AG04450 (cell line): Measurements from ENCODE around the gene FAM3A. TPM values are rescaled to one million over a fixed set of nuclear protein-coding genes. Genes with fewer than 3 reads are reported as not detected.

Source experiments
- CTCF ChIA-PET: fragments of 300-600, 350-600 bp; formaldehyde crosslinking; extraction: SDS; loops from one replicate; lab custom pipeline; 2022; ENCODE audit warnings: antibody characterized with exemption, inconsistent platforms; lab: Charles Lee
- POLR2A ChIA-PET: fragments of 350-600 bp; formaldehyde crosslinking; extraction: SDS; loops from one replicate; lab custom pipeline; 2021; ENCODE audit warnings: antibody characterized with exemption, inconsistent platforms; lab: Yijun Ruan, JAX
- DNase-seq: peaks from one replicate; pipeline ENCODE4 v3.0.0-alpha.2; 2011; ENCODE audit warnings: low read depth, low spot score
- H3K27ac ChIP-seq: one replicate; pipeline ENCODE4 v1.5.1; 2012; ENCODE audit warnings: low read depth, low read length, control low read depth
- H3K27me3 ChIP-seq: one replicate; pipeline ENCODE4 v1.6.0; 2012; ENCODE audit warnings: low read length; ENCODE audit not compliant: control insufficient read depth, insufficient read depth
- H3K4me3 ChIP-seq: 2 replicates; pipeline ENCODE4 v1.5.1; 2011; ENCODE audit warnings: mild to moderate bottlenecking, low read depth, low read length, control low read depth
- H3K9me3 ChIP-seq: 2 replicates; pipeline ENCODE4 v1.5.1; 2012; ENCODE audit warnings: low read length; ENCODE audit not compliant: control insufficient read depth, insufficient read depth
- polyA plus RNA-seq: library from polyadenylated mRNA; depleted of rRNA; stranded (reverse); fragments of >200 nt; gene quantifications from 2 replicates; pipeline ENCODE4 v1.2.3, GENCODE V29; 2011
- TF ChIP-seq, protein P1 (sequence below): IDR thresholded peaks from 2 replicates; pipeline ENCODE4 v1.5.1; 2011; ENCODE audit warnings: low read depth, low read length, control low read depth, inconsistent platforms

FAM3A gene
- polyA plus RNA-seq, 1 experiment: 15.5 TPM

DNA sequence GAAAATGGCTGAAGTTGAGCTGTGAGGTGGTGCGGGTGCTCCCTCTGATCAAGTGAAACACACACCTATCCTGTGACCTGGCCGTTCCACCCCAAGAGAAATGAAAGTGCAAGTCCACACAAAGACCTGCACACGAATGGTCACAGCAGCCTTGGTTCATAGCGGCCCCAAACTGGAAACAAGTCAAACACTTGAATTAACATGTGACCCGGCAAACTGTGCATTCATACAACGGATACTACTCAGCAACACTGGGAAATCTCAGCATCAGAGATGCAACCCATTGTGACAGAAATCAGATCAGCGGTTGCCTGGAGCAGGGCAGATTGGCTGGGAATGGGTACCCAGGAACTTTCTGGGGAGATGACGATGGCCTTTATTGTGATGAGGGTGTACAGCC, 23.0 kb upstream of the FAM3A start:
- ChIA-PET POLR2A (no interaction called here), CTCF (no interaction called here)
- no peaks in the 10 kb centered on the region for H3K9me3 ChIP-seq
- H3K27me3 ChIP-seq: no peaks in the 10 kb centered on the region
- no peak overlapping the region for H3K27ac ChIP-seq
- no peak for DNase-seq
- TF ChIP-seq, protein P1, sequence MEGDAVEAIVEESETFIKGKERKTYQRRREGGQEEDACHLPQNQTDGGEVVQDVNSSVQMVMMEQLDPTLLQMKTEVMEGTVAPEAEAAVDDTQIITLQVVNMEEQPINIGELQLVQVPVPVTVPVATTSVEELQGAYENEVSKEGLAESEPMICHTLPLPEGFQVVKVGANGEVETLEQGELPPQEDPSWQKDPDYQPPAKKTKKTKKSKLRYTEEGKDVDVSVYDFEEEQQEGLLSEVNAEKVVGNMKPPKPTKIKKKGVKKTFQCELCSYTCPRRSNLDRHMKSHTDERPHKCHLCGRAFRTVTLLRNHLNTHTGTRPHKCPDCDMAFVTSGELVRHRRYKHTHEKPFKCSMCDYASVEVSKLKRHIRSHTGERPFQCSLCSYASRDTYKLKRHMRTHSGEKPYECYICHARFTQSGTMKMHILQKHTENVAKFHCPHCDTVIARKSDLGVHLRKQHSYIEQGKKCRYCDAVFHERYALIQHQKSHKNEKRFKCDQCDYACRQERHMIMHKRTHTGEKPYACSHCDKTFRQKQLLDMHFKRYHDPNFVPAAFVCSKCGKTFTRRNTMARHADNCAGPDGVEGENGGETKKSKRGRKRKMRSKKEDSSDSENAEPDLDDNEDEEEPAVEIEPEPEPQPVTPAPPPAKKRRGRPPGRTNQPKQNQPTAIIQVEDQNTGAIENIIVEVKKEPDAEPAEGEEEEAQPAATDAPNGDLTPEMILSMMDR: no peak
- H3K4me3 ChIP-seq: no peak overlapping the region

DNA sequence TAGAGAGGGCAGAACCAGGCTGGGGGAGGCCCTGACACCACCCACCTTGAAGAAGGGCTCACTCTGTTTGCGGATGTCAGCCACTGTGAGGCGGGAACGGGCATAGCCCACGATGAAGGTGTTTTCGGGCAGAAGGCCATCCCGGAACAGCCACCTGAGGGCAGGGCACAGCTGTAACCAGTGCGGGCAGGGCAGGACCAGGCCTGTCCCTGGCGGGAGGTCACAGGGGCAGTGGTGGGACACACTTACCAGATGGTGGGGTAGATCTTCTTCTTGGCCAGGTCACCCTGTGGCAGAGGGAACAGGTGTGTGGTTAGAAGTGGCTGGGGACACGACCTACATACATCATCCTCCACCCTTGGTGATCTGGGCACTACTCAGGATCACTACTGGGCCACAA, 19.9 kb upstream of the FAM3A start:
- CTCF ChIA-PET: interaction anchor here (0.8 to 0.9 kb wide), 2 partner anchors 128 to 133 kb away, joined by 3 read pairs; no protein-coding TSS in a partner anchor
- POLR2A ChIA-PET: no interaction called here
- no peaks in the 10 kb centered on the region for H3K9me3 ChIP-seq
- no peak overlapping the region for H3K27ac ChIP-seq
- no peak overlapping the region for H3K4me3 ChIP-seq
- no peaks in the 10 kb centered on the region for H3K27me3 ChIP-seq
- TF ChIP-seq, protein P1: no peak
- no peak for DNase-seq

DNA sequence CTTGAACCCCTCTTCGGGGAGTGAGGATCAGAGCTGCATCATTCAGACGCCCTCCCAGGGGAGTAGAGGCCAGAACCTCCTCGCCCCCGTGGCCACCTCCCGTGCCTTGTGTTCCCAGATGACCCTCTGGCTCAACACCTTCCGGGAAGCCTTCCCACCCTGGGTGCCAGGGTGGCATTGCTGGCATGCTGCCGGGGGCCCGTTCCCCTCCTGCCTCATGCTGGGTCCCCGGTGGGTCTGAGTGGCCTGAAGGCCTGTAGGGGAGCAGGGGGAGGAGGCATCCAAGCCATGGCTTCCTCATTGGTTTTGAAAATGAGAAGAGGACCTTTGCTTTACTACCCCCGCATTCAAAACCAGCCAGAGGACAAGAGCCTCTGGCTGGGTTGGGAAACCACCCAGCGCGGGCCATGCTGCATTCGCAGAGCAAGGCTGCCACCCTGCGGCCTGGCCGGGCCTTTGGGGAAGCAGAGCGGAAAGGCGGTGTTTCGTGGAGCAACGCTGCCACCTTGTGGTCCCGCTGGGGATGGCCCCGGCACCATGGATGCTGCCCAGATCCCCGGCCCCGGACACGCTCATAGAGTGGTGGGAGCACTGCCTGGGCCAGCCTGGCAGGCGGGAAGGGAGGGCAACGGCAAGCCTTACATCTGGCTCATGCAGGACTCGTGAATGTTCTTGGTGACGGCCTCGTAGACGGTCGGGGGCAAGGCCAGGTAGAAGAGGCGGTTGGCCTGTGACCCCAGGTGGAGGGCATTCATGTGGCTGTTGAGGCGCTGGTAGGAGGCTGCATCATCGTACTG, 18.7 kb upstream of the FAM3A start:
- H3K9me3 ChIP-seq: no peaks in the 10 kb centered on the region
- peak overlapping the region; percentile 47 for H3K27ac ChIP-seq
- no peak for DNase-seq
- ChIA-PET POLR2A (no interaction called here), CTCF (interaction anchor here (0.8 kb wide), 1 partner anchor 127 kb away, joined by 3 read pairs; no protein-coding TSS in a partner anchor)
- H3K27me3 ChIP-seq: no peaks in the 10 kb centered on the region
- H3K4me3 ChIP-seq: no peak overlapping the region
- TF ChIP-seq, protein P1: peak; percentile 87

DNA sequence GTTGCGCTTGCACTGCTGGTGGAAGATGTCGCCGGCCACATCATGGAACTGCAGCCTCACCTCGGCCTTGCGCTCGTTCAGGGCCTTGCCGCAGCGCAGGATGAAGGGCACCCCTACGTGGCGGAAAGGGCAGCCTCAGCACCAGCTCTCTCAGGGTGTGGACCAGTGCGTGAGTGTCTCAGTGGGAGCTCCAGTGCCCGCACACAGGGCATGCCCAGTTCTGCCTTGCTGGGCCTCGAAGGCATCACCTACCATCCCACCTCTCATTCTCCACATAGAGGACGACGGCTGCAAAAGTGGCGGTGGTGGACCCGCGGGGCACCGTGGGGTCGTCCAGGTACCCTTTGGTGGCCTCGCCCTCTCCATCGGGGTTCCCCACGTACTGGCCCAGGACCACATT, 16.7 kb upstream of the FAM3A start:
- Histone ChIP-seq H3K27me3 (no peaks in the 10 kb centered on the region), H3K4me3 (no peak overlapping the region), H3K27ac (no peak overlapping the region), H3K9me3 (no peaks in the 10 kb centered on the region)
- ChIA-PET CTCF (interaction anchor here (1.6 kb wide), 1 partner anchor 133 kb away, joined by 4 read pairs; no protein-coding TSS in a partner anchor), POLR2A (interaction anchor here (1.0 to 1.5 kb wide), 2 partner anchors 9 to 10 kb away, joined by 3 read pairs; no protein-coding TSS in a partner anchor)
- TF ChIP-seq, protein P1: no peak
- DNase-seq: no peak

DNA sequence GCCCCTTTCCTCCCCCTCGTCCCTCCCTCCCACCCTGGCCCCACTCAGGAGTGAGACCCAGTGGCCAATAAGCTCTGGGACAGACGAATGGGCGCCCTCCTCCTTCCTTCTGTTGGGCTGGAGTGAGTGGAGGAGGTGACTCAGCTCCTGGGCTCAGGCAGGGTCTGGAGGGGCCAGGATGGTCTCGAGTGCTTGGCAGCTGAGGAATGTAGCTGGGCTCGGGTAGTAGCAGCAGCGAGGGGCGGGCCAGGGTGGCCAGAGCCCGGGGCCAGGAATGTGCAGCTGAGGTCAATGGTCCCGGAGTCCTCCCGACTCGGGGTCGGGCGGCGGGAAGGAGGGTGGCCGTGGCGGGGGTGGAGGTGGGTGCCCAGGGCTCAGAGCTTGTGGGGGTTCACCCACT, 15.6 kb upstream of the FAM3A start:
- TF ChIP-seq, protein P1: no peak
- Histone ChIP-seq H3K27ac (no peak overlapping the region), H3K9me3 (no peaks in the 10 kb centered on the region), H3K4me3 (no peak overlapping the region), H3K27me3 (no peaks in the 10 kb centered on the region)
- DNase-seq: no peak
- CTCF ChIA-PET: interaction anchor here (0.9 to 1.6 kb wide), 3 partner anchors 122 to 134 kb away, joined by 3 to 4 read pairs (median 3); partner anchors contain the start of gene RPL10
- POLR2A ChIA-PET: interaction anchor here (0.6 to 1.5 kb wide), 3 partner anchors 9 to 134 kb away, joined by 3 to 9 read pairs (median 3); no protein-coding TSS in a partner anchor
